Activated CD4-positive, alpha-beta T cell treated with anti-CD3 and anti-CD28 coated beads, Interleukin-2, amount 10 ng/mL, durations not matched to agents 7 days and 5 days (primary cell): Measurements from ENCODE around the gene INPP1. TPM values are rescaled to one million over a fixed set of nuclear protein-coding genes. Genes with fewer than 3 reads are reported as not detected.
"Not testable (repeated sequence)": the region's sequence is repeated elsewhere in the genome, so short reads cannot be mapped to it uniquely, and the experiment has no call there.

Source experiments
- CTCF ChIA-PET: fragments of 350-600 bp; sonication (Branson Sonifier 250); formaldehyde crosslinking; loops from one replicate; lab custom pipeline; 2021; ENCODE audit warnings: antibody characterized with exemption; lab: Charles Lee
- POLR2A ChIA-PET: fragments of 350-600 bp; sonication (Branson Sonifier 250); formaldehyde crosslinking; loops from one replicate; lab custom pipeline; 2021; ENCODE audit warnings: antibody characterized with exemption; lab: Charles Lee
- DNase-seq: peaks from one replicate; pipeline ENCODE4 v3.0.0-alpha.2; 2020
- H3K27ac Mint-ChIP-seq: one replicate; pipeline ENCODE4 v1.8.0; 2021; ENCODE audit warnings: mild to moderate bottlenecking, moderate library complexity, mixed read lengths
- H3K27me3 Mint-ChIP-seq: one replicate; pipeline ENCODE4 v1.8.0; 2021; ENCODE audit warnings: mixed read lengths
- H3K36me3 Mint-ChIP-seq: one replicate; pipeline ENCODE4 v1.8.0; 2021; ENCODE audit warnings: low read depth, mixed read lengths
- H3K4me1 Mint-ChIP-seq: one replicate; pipeline ENCODE4 v1.8.0; 2021; ENCODE audit warnings: mixed read lengths
- H3K4me3 Mint-ChIP-seq: one replicate; pipeline ENCODE4 v1.8.0; 2021; ENCODE audit warnings: mild to moderate bottlenecking, moderate library complexity, mixed read lengths
- H3K9me3 Mint-ChIP-seq: one replicate; pipeline ENCODE4 v1.8.0; 2021; ENCODE audit warnings: mixed read lengths
- total RNA-seq, 2 experiments: library from RNA; stranded (reverse); gene quantifications; one replicate each; pipeline ENCODE4 v1.2.3, GENCODE V29; 2021

INPP1 gene
- total RNA-seq, 2 experiments from 2014 or later, result 6.7 to 6.9 TPM

- H3K9me3 Mint-ChIP-seq, result no peaks in the 10 kb centered on the region
- H3K4me1 Mint-ChIP-seq, result peaks cover 43% of the 10 kb centered on the region
- peak overlapping the region; percentile 92 for H3K27ac Mint-ChIP-seq
- CTCF ChIA-PET, result interaction anchor here (1.0 to 1.8 kb wide), 8 partner anchors 9 to 556 kb away, joined by 3 to 5 read pairs (median 3); partner anchors contain the start of gene OSGEPL1
- DNase-seq, result peak; percentile 29
- H3K4me3 Mint-ChIP-seq, result peak overlapping the region; percentile 90
- H3K27me3 Mint-ChIP-seq, result no peaks in the 10 kb centered on the region
- peaks cover 2% of the 10 kb centered on the region for H3K36me3 Mint-ChIP-seq
- POLR2A ChIA-PET, result no interaction called here
Measured at GRCh38 chr2:190318931-190319554, 24.3 kb upstream of the INPP1 start.

GRCh38 chr2:190319555-190320498 lies 23.6 kb upstream of the INPP1 start, which contains the start of gene HIBCH:
Gene HIBCH (minus strand): TSS chr2:190319826. CDS start chr2:190319750, 76 bp downstream.
- Mint-ChIP-seq H3K4me3 (peak within 1 kb of the TSS; percentile 90), H3K4me1 (peaks cover 41% of the 10 kb centered on the region), H3K9me3 (no peaks in the 10 kb centered on the region), H3K36me3 (peaks cover 2% of the 10 kb centered on the region), H3K27ac (peak within 1 kb of the TSS; percentile 92), H3K27me3 (peaks cover 2% of the 10 kb centered on the region)
- POLR2A ChIA-PET, result no interaction called here
- CTCF ChIA-PET, result interaction anchor here (1.0 to 1.8 kb wide), 7 partner anchors 8 to 557 kb away, joined by 3 to 5 read pairs (median 3); partner anchors contain the start of gene OSGEPL1
- peak; percentile 89 for DNase-seq

- Mint-ChIP-seq H3K9me3 (no peaks in the 10 kb centered on the region), H3K27ac (peak overlapping the region; percentile 48), H3K4me1 (peaks cover 35% of the 10 kb centered on the region), H3K36me3 (peaks cover 2% of the 10 kb centered on the region), H3K27me3 (peaks cover 3% of the 10 kb centered on the region), H3K4me3 (peak overlapping the region; percentile 90)
- DNase-seq, result peak; percentile 10
- CTCF ChIA-PET, result interaction anchor here (1.3 kb wide), 1 partner anchor 8 kb away, joined by 4 read pairs; no protein-coding TSS in a partner anchor
- POLR2A ChIA-PET, result no interaction called here
Measured at GRCh38 chr2:190320696-190321095, 22.7 kb upstream of the INPP1 start.

- Mint-ChIP-seq H3K27me3 (peaks cover 11% of the 10 kb centered on the region), H3K9me3 (no peaks in the 10 kb centered on the region), H3K4me3 (no peak overlapping the region), H3K27ac (no peak overlapping the region), H3K4me1 (peaks cover 20% of the 10 kb centered on the region), H3K36me3 (no peaks in the 10 kb centered on the region)
- ChIA-PET POLR2A (no interaction called here), CTCF (interaction anchor here (0.6 to 1.0 kb wide), 2 partner anchors 225 to 1248 kb away, joined by 3 to 4 read pairs; no protein-coding TSS in a partner anchor)
- no peak for DNase-seq
Measured at GRCh38 chr2:190323406-190323805, 20.0 kb upstream of the INPP1 start.

- ChIA-PET POLR2A (no interaction called here), CTCF (interaction anchor here (0.6 kb wide), 1 partner anchor 15 kb away, joined by 3 read pairs; no protein-coding TSS in a partner anchor)
- no peak overlapping the region for H3K4me3 Mint-ChIP-seq
- no peak for DNase-seq
- H3K27me3 Mint-ChIP-seq, result peaks cover 23% of the 10 kb centered on the region
- peaks cover 6% of the 10 kb centered on the region for H3K4me1 Mint-ChIP-seq
- H3K27ac Mint-ChIP-seq, result no peak overlapping the region
- no peaks in the 10 kb centered on the region for H3K36me3 Mint-ChIP-seq
- H3K9me3 Mint-ChIP-seq, result no peaks in the 10 kb centered on the region
Measured at GRCh38 chr2:190325588-190325987, 17.8 kb upstream of the INPP1 start.

GRCh38 chr2:190327867-190328572 lies 15.4 kb upstream of the INPP1 start:
- DNase-seq, result no peak
- Mint-ChIP-seq H3K4me3 (no peak overlapping the region), H3K4me1 (no peaks in the 10 kb centered on the region), H3K27me3 (peaks cover 24% of the 10 kb centered on the region), H3K36me3 (no peaks in the 10 kb centered on the region), H3K27ac (no peak overlapping the region), H3K9me3 (no peaks in the 10 kb centered on the region)
- POLR2A ChIA-PET, result no interaction called here
- CTCF ChIA-PET, result interaction anchor here (0.7 kb wide), 1 partner anchor 9 kb away, joined by 3 read pairs; the partner anchor contains the start of gene HIBCH

- POLR2A ChIA-PET, result no interaction called here
- H3K27me3 Mint-ChIP-seq, result peaks cover 30% of the 10 kb centered on the region
- H3K36me3 Mint-ChIP-seq, result no peaks in the 10 kb centered on the region
- no peak overlapping the region for H3K4me3 Mint-ChIP-seq
- DNase-seq, result no peak
- H3K4me1 Mint-ChIP-seq, result no peaks in the 10 kb centered on the region
- no peaks in the 10 kb centered on the region for H3K9me3 Mint-ChIP-seq
- no peak overlapping the region for H3K27ac Mint-ChIP-seq
- CTCF ChIA-PET, result interaction anchor here (1.0 kb wide), 1 partner anchor 9 kb away, joined by 4 read pairs; the partner anchor contains the start of gene HIBCH
Measured at GRCh38 chr2:190328573-190329147, 14.7 kb upstream of the INPP1 start.

- ChIA-PET POLR2A (no interaction called here), CTCF (no interaction called here)
- Mint-ChIP-seq H3K4me3 (no peak overlapping the region), H3K27ac (no peak overlapping the region), H3K36me3 (no peaks in the 10 kb centered on the region), H3K9me3 (no peaks in the 10 kb centered on the region), H3K27me3 (peaks cover 26% of the 10 kb centered on the region), H3K4me1 (no peaks in the 10 kb centered on the region)
- DNase-seq, result no peak
Measured at GRCh38 chr2:190333395-190333794, 10.0 kb upstream of the INPP1 start.

- H3K9me3 Mint-ChIP-seq, result no peaks in the 10 kb centered on the region
- no peaks in the 10 kb centered on the region for H3K4me1 Mint-ChIP-seq
- ChIA-PET POLR2A (no interaction called here), CTCF (no interaction called here)
- no peak for DNase-seq
- peaks cover 26% of the 10 kb centered on the region for H3K27me3 Mint-ChIP-seq
- no peaks in the 10 kb centered on the region for H3K36me3 Mint-ChIP-seq
- no peak overlapping the region for H3K27ac Mint-ChIP-seq
- H3K4me3 Mint-ChIP-seq, result no peak overlapping the region
Measured at GRCh38 chr2:190333928-190334327, 9.5 kb upstream of the INPP1 start.

GRCh38 chr2:190334479-190335224 lies 8.7 kb upstream of the INPP1 start:
- Mint-ChIP-seq H3K27me3 (peaks cover 23% of the 10 kb centered on the region), H3K9me3 (no peaks in the 10 kb centered on the region), H3K4me1 (no peaks in the 10 kb centered on the region), H3K4me3 (no peak overlapping the region), H3K27ac (no peak overlapping the region), H3K36me3 (no peaks in the 10 kb centered on the region)
- DNase-seq, result no peak
- POLR2A ChIA-PET, result no interaction called here
- CTCF ChIA-PET, result no interaction called here

GRCh38 chr2:190335225-190335559 lies 8.2 kb upstream of the INPP1 start:
- POLR2A ChIA-PET, result no interaction called here
- H3K4me1 Mint-ChIP-seq, result no peaks in the 10 kb centered on the region
- H3K27me3 Mint-ChIP-seq, result peaks cover 18% of the 10 kb centered on the region
- no peaks in the 10 kb centered on the region for H3K36me3 Mint-ChIP-seq
- no peak overlapping the region for H3K4me3 Mint-ChIP-seq
- no peak for DNase-seq
- H3K27ac Mint-ChIP-seq, result no peak overlapping the region
- CTCF ChIA-PET, result no interaction called here
- H3K9me3 Mint-ChIP-seq, result no peaks in the 10 kb centered on the region

GRCh38 chr2:190335584-190335983 lies 7.8 kb upstream of the INPP1 start:
- CTCF ChIA-PET, H3K4me1 Mint-ChIP-seq, DNase-seq, H3K27ac Mint-ChIP-seq, H3K9me3 Mint-ChIP-seq, H3K4me3 Mint-ChIP-seq, POLR2A ChIA-PET, H3K36me3 Mint-ChIP-seq: not testable (repeated sequence)
- H3K27me3 Mint-ChIP-seq, result peaks cover 15% of the 10 kb centered on the region
